ENCODE results near the gene PI16. TPM values are rescaled to one million over a fixed set of nuclear protein-coding genes. Genes with fewer than 3 reads are reported as not detected.

PI16 gene
- total and polyA plus RNA-seq, 9 donors, result 0.12 to 43.1 (median 3.1) TPM; not detected in 1

DNA sequence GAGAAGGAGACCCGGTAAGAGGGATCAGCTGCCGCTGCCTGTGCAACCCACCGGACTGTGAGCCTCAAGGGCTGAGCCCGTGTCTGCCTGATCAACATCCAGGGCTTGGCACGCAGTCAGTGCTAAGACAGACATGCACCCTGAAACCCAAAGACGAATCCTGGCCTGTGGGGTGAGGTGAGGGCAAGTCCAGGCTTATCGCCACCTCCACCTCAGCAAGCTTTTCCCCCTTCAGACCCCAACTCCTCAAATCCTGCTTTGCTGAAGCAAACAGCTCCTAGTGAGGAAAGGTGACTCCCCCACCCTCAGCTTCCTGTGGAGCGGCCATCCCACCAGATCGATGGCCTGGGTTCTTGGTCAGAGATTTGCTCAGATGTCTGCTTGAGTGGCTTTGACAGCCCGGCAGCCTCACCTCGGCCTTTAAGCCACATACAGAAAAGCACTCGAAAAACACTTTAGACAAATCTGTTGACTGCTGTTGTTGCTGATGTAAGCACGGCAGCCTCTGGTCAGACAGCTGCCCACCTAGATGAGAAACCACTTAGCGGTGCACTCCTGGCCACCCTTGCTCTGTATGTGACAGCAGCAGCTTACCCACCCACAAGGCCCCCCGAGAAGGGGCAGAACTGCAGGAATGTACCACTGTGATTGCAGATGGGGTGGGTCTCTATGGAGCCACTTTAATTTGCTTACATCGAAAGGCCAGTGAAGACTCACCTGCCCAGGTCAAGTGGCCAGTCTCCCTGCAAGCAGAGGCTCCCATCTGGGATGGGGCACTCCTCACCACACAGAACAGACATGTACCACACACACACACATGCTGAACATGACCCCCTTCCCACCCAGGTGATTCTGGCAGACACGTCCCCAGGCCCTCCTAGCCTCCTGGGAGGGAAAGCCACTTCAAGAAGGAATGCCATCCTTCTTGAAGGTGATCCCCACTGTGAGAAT lies 16.6 kb downstream of the PI16 start:
- DNase-seq, result no peak
- TF ChIP-seq, protein P1, sequence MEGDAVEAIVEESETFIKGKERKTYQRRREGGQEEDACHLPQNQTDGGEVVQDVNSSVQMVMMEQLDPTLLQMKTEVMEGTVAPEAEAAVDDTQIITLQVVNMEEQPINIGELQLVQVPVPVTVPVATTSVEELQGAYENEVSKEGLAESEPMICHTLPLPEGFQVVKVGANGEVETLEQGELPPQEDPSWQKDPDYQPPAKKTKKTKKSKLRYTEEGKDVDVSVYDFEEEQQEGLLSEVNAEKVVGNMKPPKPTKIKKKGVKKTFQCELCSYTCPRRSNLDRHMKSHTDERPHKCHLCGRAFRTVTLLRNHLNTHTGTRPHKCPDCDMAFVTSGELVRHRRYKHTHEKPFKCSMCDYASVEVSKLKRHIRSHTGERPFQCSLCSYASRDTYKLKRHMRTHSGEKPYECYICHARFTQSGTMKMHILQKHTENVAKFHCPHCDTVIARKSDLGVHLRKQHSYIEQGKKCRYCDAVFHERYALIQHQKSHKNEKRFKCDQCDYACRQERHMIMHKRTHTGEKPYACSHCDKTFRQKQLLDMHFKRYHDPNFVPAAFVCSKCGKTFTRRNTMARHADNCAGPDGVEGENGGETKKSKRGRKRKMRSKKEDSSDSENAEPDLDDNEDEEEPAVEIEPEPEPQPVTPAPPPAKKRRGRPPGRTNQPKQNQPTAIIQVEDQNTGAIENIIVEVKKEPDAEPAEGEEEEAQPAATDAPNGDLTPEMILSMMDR (IDR thresholded peaks at IDR 0.05), result no peak
- no peak for TF ChIP-seq EP300 (IDR thresholded peaks at IDR 0.05)
- no peaks in the 10 kb centered on the region for H3K27me3 ChIP-seq
- H3K4me3 ChIP-seq, result no peak overlapping the region
- H3K36me3 ChIP-seq, result no peaks in the 10 kb centered on the region
- H3K27ac ChIP-seq, result no peak overlapping the region
- intact Hi-C loops (cut with DNase I), result loop anchor here in 1 of 4 donors (5.0 kb wide), 1 partner anchor 84 kb away; the partner anchor contains the start of gene C6orf89
- peaks cover 1% of the 10 kb centered on the region for H3K4me1 ChIP-seq (ENCODE audit: insufficient read depth)
- 75 to 84% (median 82%) methylated on average over 17 of the region's 17 CpGs for WGBS, 3 donors
- no peaks in the 10 kb centered on the region for H3K9me3 ChIP-seq

DNA sequence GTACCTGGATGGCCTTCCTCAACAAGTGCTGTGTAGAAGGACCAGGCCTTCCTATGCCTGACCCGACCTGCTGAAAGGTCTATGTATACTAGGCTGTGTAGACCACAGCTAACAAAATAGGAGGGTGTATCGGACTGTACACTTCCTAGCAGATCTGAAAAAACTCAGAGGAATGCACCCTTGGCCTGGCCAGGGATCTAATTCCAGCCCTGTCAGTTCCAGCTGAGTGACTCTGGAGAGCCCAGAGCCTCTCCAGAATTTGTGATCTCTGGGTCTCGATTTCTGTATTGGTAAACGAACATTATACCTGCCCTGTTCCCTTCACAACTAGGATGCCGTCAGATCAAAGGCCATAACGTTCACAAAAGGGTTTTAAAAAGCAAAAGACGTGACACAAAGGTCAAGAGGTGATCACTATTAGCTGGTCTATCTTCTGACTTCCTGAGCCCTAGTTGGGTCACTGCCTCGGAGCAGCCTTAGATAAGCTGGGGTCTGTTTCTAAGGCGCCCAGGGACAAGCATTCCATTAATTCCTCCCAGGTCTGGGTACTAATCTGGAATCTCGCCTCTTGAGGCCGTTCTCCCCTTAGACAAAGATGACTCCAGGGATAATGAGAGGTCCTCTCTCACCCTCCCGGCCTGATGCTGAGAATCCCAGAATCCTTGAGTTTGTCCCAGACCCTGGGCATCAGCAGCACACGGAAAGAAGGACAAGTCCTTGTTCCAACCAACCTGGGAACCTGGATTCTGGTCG lies 17.6 kb downstream of the PI16 start:
- intact Hi-C loops (cut with DNase I), result loop anchor here in 1 of 4 donors (5.0 kb wide), 1 partner anchor 85 kb away; the partner anchor contains the start of gene C6orf89
- DNase-seq, result no peak
- no peak overlapping the region for H3K4me3 ChIP-seq
- H3K4me1 ChIP-seq (ENCODE audit: insufficient read depth), result peaks cover 1% of the 10 kb centered on the region
- H3K27me3 ChIP-seq, result no peaks in the 10 kb centered on the region
- no peaks in the 10 kb centered on the region for H3K9me3 ChIP-seq
- no peak overlapping the region for H3K27ac ChIP-seq
- H3K36me3 ChIP-seq, result no peaks in the 10 kb centered on the region
- 69 to 80% (median 79%) methylated on average over 14 of the region's 14 CpGs for WGBS, 3 donors
- TF ChIP-seq, protein P1 (IDR thresholded peaks at IDR 0.05), result no peak
- TF ChIP-seq POLR2A (IDR thresholded peaks at IDR 0.05), result no peak
- no peak for TF ChIP-seq EP300 (IDR thresholded peaks at IDR 0.05)

DNA sequence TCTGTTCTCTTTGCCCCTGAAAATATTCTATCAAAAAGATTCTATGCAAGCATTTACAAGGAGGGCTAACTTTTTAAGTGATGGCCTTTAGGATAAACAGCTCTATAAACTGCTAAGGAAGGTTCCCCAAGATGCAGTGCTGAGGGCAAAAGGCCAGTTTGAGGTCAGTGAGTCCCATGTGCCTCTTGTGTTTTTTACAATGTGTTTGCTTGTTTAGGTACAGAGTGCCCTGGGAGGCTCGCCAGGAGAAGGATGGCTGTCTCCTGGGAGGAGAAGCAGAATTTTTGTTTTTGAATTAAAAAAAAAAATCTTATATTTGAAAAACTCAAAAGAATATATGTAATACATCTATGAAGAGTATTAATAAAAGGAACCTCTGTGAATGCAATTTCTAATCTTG lies 18.7 kb downstream of the PI16 start:
- peaks cover 1% of the 10 kb centered on the region for H3K4me1 ChIP-seq (ENCODE audit: insufficient read depth)

DNA sequence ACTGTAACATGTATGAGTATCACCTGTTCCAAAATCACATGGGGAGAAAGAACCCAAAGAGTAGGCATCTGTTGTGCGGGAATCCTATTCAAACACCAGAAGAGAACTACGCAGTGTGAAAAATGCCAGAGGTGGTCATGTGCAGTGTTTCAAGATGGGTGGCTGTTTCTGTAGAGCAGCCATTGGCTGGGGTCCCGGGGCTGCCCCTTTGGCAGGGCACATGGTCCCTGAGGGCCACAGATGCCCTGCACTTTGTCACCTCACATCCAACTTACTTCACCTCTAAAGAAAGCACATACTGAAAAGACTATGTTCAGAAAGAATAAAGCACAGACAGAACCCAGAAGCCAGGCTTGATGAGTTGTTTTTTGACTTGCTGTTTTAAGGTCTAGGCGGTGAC lies 19.1 kb downstream of the PI16 start:
- H3K27me3 ChIP-seq, result no peaks in the 10 kb centered on the region
- no peak for DNase-seq
- 66 to 81% (median 81%) methylated on average over 4 of the region's 4 CpGs for WGBS, 3 donors
- H3K4me1 ChIP-seq (ENCODE audit: insufficient read depth), result peaks cover 1% of the 10 kb centered on the region
- no peaks in the 10 kb centered on the region for H3K9me3 ChIP-seq
- no peak overlapping the region for H3K27ac ChIP-seq
- no peak for TF ChIP-seq POLR2A (IDR thresholded peaks at IDR 0.05)
- TF ChIP-seq, protein P1 (IDR thresholded peaks at IDR 0.05), result no peak
- no peak for TF ChIP-seq EP300 (IDR thresholded peaks at IDR 0.05)
- H3K36me3 ChIP-seq, result no peaks in the 10 kb centered on the region
- no peak overlapping the region for H3K4me3 ChIP-seq
- intact Hi-C loops (cut with DNase I), result loop anchor here in 1 of 4 donors (5.0 kb wide), 1 partner anchor 86 kb away; the partner anchor contains the start of gene C6orf89

More for the DNA sequence above, 18.7 kb downstream of the PI16 start:
- no peaks in the 10 kb centered on the region for H3K36me3 ChIP-seq
- H3K4me3 ChIP-seq, result no peak overlapping the region
- TF ChIP-seq, protein P1 (IDR thresholded peaks at IDR 0.05), result no peak
- TF ChIP-seq POLR2A (IDR thresholded peaks at IDR 0.05), result no peak
- no peak for TF ChIP-seq EP300 (IDR thresholded peaks at IDR 0.05)
- DNase-seq, result peak in 2 of 5 donors; percentile 40 to 80
- intact Hi-C loops (cut with DNase I), result loop anchor here in 1 of 4 donors (5.0 kb wide), 1 partner anchor 86 kb away; the partner anchor contains the start of gene C6orf89
- WGBS, 3 donors, result 28 to 50% (median 47%) methylated on average over 1 of the region's 1 CpG
- H3K27ac ChIP-seq, result no peak overlapping the region
- H3K9me3 ChIP-seq, result no peaks in the 10 kb centered on the region
- no peaks in the 10 kb centered on the region for H3K27me3 ChIP-seq

Measured in ovary (tissue), 9 donors.